Trophoblast cell (in vitro differentiated cells and primary cell): ENCODE results near the gene TYW3.

Experiments
- DNase-seq, 2 donors: peaks; one replicate each; pipeline ENCODE4 v3.0.0-alpha.2; 2016
- H2AFZ ChIP-seq: 2 replicates; pipeline ENCODE4 v1.6.1; 2013; ENCODE audit warnings: low read length, moderate library complexity, mild to moderate bottlenecking; ENCODE audit not compliant: insufficient read depth, poor library complexity
- H2AK5ac ChIP-seq: 2 replicates; pipeline ENCODE4 v1.6.1; 2013; ENCODE audit warnings: mild to moderate bottlenecking, low read length
- H2BK120ac ChIP-seq: 2 replicates; pipeline ENCODE4 v1.6.1; 2013; ENCODE audit warnings: low read length, mild to moderate bottlenecking, moderate library complexity; ENCODE audit not compliant: insufficient read depth, poor library complexity
- H2BK12ac ChIP-seq: 2 replicates; pipeline ENCODE4 v1.6.1; 2013; ENCODE audit warnings: mild to moderate bottlenecking, low read length, moderate library complexity
- H2BK5ac ChIP-seq: 2 replicates; pipeline ENCODE4 v1.6.1; 2013; ENCODE audit warnings: low read length, low read depth, moderate library complexity, mild to moderate bottlenecking; ENCODE audit not compliant: poor library complexity
- H3K14ac ChIP-seq: 2 replicates; pipeline ENCODE4 v1.6.1; 2013; ENCODE audit warnings: mild to moderate bottlenecking, low read length
- H3K18ac ChIP-seq: 2 replicates; pipeline ENCODE4 v1.6.1; 2013; ENCODE audit warnings: mild to moderate bottlenecking, low read length
- H3K23ac ChIP-seq: 2 replicates; pipeline ENCODE4 v1.6.1; 2013; ENCODE audit warnings: low read length
- H3K27ac ChIP-seq: 2 replicates; pipeline ENCODE4 v1.5.1; 2013; ENCODE audit warnings: low read depth, mild to moderate bottlenecking, inconsistent platforms, low read length, moderate library complexity
- H3K27me3 ChIP-seq: 2 replicates; pipeline ENCODE4 v1.6.1; 2013; ENCODE audit warnings: inconsistent platforms, mild to moderate bottlenecking, low read length, moderate library complexity; ENCODE audit not compliant: insufficient read depth
- H3K36me3 ChIP-seq, 2 experiments: 1 replicate in 1 of 2; 2 replicates in 1 of 2; pipeline ENCODE4 v1.6.1; 2013; ENCODE audit warnings: low read length in 2 of 2, mild to moderate bottlenecking in 2 of 2, moderate library complexity in 1 of 2; ENCODE audit not compliant: insufficient read depth in 2 of 2, control insufficient read depth in 1 of 2
- H3K4ac ChIP-seq: 2 replicates; pipeline ENCODE4 v1.6.1; 2013; ENCODE audit warnings: low read depth, mild to moderate bottlenecking, low read length, moderate library complexity
- H3K4me1 ChIP-seq, 2 experiments: 1 replicate in 1 of 2; 2 replicates in 1 of 2; pipeline ENCODE4 v1.6.1; 2013; ENCODE audit warnings: low read length in 2 of 2, mild to moderate bottlenecking in 2 of 2, moderate library complexity in 1 of 2; ENCODE audit not compliant: insufficient read depth in 2 of 2, control insufficient read depth in 1 of 2
- H3K4me2 ChIP-seq: 2 replicates; pipeline ENCODE4 v1.6.1; 2013; ENCODE audit warnings: inconsistent platforms, mild to moderate bottlenecking, low read length, moderate library complexity
- H3K4me3 ChIP-seq: 2 replicates; pipeline ENCODE4 v1.5.1; 2013; ENCODE audit warnings: mild to moderate bottlenecking, low read depth, low read length, inconsistent platforms
- H3K79me1 ChIP-seq: one replicate; pipeline ENCODE4 v1.6.1; 2013; ENCODE audit warnings: low read length
- H3K79me2 ChIP-seq: 2 replicates; pipeline ENCODE4 v1.6.1; 2013; ENCODE audit warnings: low read length, mild to moderate bottlenecking; ENCODE audit not compliant: control insufficient read depth, insufficient read depth, poor library complexity
- H3K9ac ChIP-seq: 2 replicates; pipeline ENCODE4 v1.6.1; 2013; ENCODE audit warnings: mild to moderate bottlenecking, low read length
- H3K9me3 ChIP-seq: 2 replicates; pipeline ENCODE4 v1.6.1; 2013; ENCODE audit warnings: low read depth, mild to moderate bottlenecking, control low read depth, inconsistent platforms, low read length; ENCODE audit not compliant: insufficient read depth
- H4K12ac ChIP-seq: 2 replicates; pipeline ENCODE4 v1.6.1; 2013; ENCODE audit warnings: low read depth, mild to moderate bottlenecking, low read length, moderate library complexity
- H4K8ac ChIP-seq: 2 replicates; pipeline ENCODE4 v1.6.1; 2013; ENCODE audit warnings: low read depth, mild to moderate bottlenecking, low read length, moderate library complexity
- H4K91ac ChIP-seq: one replicate; pipeline ENCODE4 v1.6.1; 2013; ENCODE audit warnings: low read depth, mild to moderate bottlenecking, low read length, moderate library complexity
- WGBS: extraction: QIAGEN DNeasy Blood & Tissue Kit; methylation state at CpG from one replicate; pipeline ENCODE4 v1.1.7; 2013; ENCODE audit warnings: missing lambda C conversion rate; ENCODE audit not compliant: insufficient read length, insufficient coverage; ENCODE audit errors: extremely low coverage; 5-methylcytosine and 5-hydroxymethylcytosine counted together

Gene TYW3

GRCh38 chr1:74689621-74690363, 43.2 kb upstream of the TYW3 start:
- Histone ChIP-seq H3K36me3 (no peaks in the 10 kb centered on the region), H4K8ac (peak overlapping the region; percentile 69), H3K18ac (no peak overlapping the region), H2BK120ac (no peak overlapping the region), H3K14ac (no peak overlapping the region), H3K27ac (peak overlapping the region; percentile 47), H3K4ac (no peak overlapping the region), H3K9ac (no peak overlapping the region), H3K23ac (no peak overlapping the region), H2AK5ac (no peak overlapping the region), H4K12ac (no peak overlapping the region), H4K91ac (no peak overlapping the region), H2AFZ (no peak overlapping the region), H3K27me3 (no peaks in the 10 kb centered on the region), H2BK5ac (no peak overlapping the region), H3K9me3 (no peaks in the 10 kb centered on the region), H3K4me3 (no peak overlapping the region), H3K4me1 (peaks cover 0 to 2% of the 10 kb centered on the region in 2 experiments), H2BK12ac (peak overlapping the region; percentile 54), H3K4me2 (no peak overlapping the region), H3K79me2 (no peaks in the 10 kb centered on the region), H3K79me1 (no peaks in the 10 kb centered on the region)
- DNase-seq, result peak; percentile 39 to 86
- no CpG with 5 or more reads among the region's 5 CpGs for WGBS

GRCh38 chr1:74690364-74690696, 42.6 kb upstream of the TYW3 start:
- Histone ChIP-seq H2BK12ac (peak overlapping the region; percentile 54), H3K4me3 (no peak overlapping the region), H2AK5ac (no peak overlapping the region), H3K27me3 (no peaks in the 10 kb centered on the region), H3K4me1 (peaks cover 0 to 2% of the 10 kb centered on the region in 2 experiments), H3K23ac (no peak overlapping the region), H2AFZ (no peak overlapping the region), H2BK120ac (no peak overlapping the region), H3K4ac (no peak overlapping the region), H2BK5ac (no peak overlapping the region), H4K12ac (no peak overlapping the region), H4K8ac (peak overlapping the region; percentile 69), H4K91ac (no peak overlapping the region), H3K27ac (peak overlapping the region; percentile 47), H3K9ac (no peak overlapping the region), H3K79me2 (no peaks in the 10 kb centered on the region), H3K4me2 (no peak overlapping the region), H3K9me3 (no peaks in the 10 kb centered on the region), H3K18ac (no peak overlapping the region), H3K79me1 (no peaks in the 10 kb centered on the region), H3K36me3 (no peaks in the 10 kb centered on the region), H3K14ac (no peak overlapping the region)
- no peak for DNase-seq
- no CpG with 5 or more reads among the region's 2 CpGs for WGBS

- no peaks in the 10 kb centered on the region for H3K36me3 ChIP-seq
- H3K23ac ChIP-seq, result no peak overlapping the region
- no peak overlapping the region for H4K8ac ChIP-seq
- H3K4me3 ChIP-seq, result no peak overlapping the region
- no peak overlapping the region for H3K18ac ChIP-seq
- DNase-seq, result no peak
- no peaks in the 10 kb centered on the region for H3K79me2 ChIP-seq
- H3K27me3 ChIP-seq, result no peaks in the 10 kb centered on the region
- no peak overlapping the region for H2BK120ac ChIP-seq
- H3K14ac ChIP-seq, result no peak overlapping the region
- H3K9me3 ChIP-seq, result no peaks in the 10 kb centered on the region
- H3K27ac ChIP-seq, result no peak overlapping the region
- no peaks in the 10 kb centered on the region for H3K79me1 ChIP-seq
- H2BK12ac ChIP-seq, result no peak overlapping the region
- H4K12ac ChIP-seq, result no peak overlapping the region
- no peak overlapping the region for H3K4me2 ChIP-seq
- no peak overlapping the region for H2BK5ac ChIP-seq
- H3K4me1 ChIP-seq, result peaks cover 0 to 2% of the 10 kb centered on the region in 2 experiments
- H2AK5ac ChIP-seq, result no peak overlapping the region
- no peak overlapping the region for H3K9ac ChIP-seq
- H2AFZ ChIP-seq, result no peak overlapping the region
- no peak overlapping the region for H3K4ac ChIP-seq
- H4K91ac ChIP-seq, result peak overlapping the region; percentile 73
- no CpG with 5 or more reads among the region's 4 CpGs for WGBS
These were observed 42.0 kb upstream of the TYW3 start for GRCh38 chr1:74690909-74691308.

- H3K9ac ChIP-seq, result no peak overlapping the region
- H4K8ac ChIP-seq, result no peak overlapping the region
- no CpG with 5 or more reads among the region's 2 CpGs for WGBS
- no peak overlapping the region for H4K91ac ChIP-seq
- H3K4me1 ChIP-seq, result peaks cover 0 to 2% of the 10 kb centered on the region in 2 experiments
- H4K12ac ChIP-seq, result no peak overlapping the region
- no peak overlapping the region for H2BK12ac ChIP-seq
- no peak overlapping the region for H2BK5ac ChIP-seq
- no peak overlapping the region for H3K4ac ChIP-seq
- no peak overlapping the region for H2AK5ac ChIP-seq
- H3K4me3 ChIP-seq, result no peak overlapping the region
- no peaks in the 10 kb centered on the region for H3K36me3 ChIP-seq
- H3K14ac ChIP-seq, result no peak overlapping the region
- no peak overlapping the region for H3K4me2 ChIP-seq
- no peaks in the 10 kb centered on the region for H3K27me3 ChIP-seq
- no peaks in the 10 kb centered on the region for H3K9me3 ChIP-seq
- H3K23ac ChIP-seq, result no peak overlapping the region
- peak overlapping the region; percentile 60 for H3K27ac ChIP-seq
- peak in 1 of 2 donors; percentile 25 for DNase-seq
- no peaks in the 10 kb centered on the region for H3K79me1 ChIP-seq
- H3K79me2 ChIP-seq, result no peaks in the 10 kb centered on the region
- no peak overlapping the region for H2BK120ac ChIP-seq
- H2AFZ ChIP-seq, result no peak overlapping the region
- H3K18ac ChIP-seq, result no peak overlapping the region
These were observed 39.5 kb upstream of the TYW3 start for GRCh38 chr1:74693473-74693872.
